HCT116 (cell line): ENCODE measurements around the gene SSC4D. TPM values are rescaled to one million over a fixed set of nuclear protein-coding genes. Genes with fewer than 3 reads are reported as not detected.
"Not testable (repeated sequence)": the region's sequence is repeated elsewhere in the genome, so short reads cannot be mapped to it uniquely, and the experiment has no call there.

ENCODE experiments used
- ATAC-seq: fragments of 200-7000 bp; cut with Tn5 transposase; 2 replicates; pipeline ENCODE4 v1.9.1; 2020; ENCODE audit warnings: mild to moderate bottlenecking, moderate library complexity
- BruUV-seq: library from RNA; stranded (reverse); fragments of 400-500 nt; replicated peaks from 2 replicates; lab custom pipeline; 2021; lab: Mats Ljungman, UMichigan
- CTCF ChIA-PET: fragments of 300-600 bp; sonication (Branson Sonifier 250); formaldehyde crosslinking; loops from one replicate; lab custom pipeline; 2021; ENCODE audit warnings: antibody characterized with exemption; lab: Charles Lee
- POLR2A ChIA-PET: fragments of 300-600, 350-600 bp; sonication (Branson Sonifier 250); formaldehyde crosslinking; loops from one replicate; lab custom pipeline; 2021; ENCODE audit warnings: antibody characterized with exemption; lab: Charles Lee
- RAD21 ChIA-PET, 2 experiments: fragments of 300-600 bp; sonication (Branson Sonifier 250); formaldehyde crosslinking; loops; one replicate each; lab custom pipeline; 2023; ENCODE audit warnings: low total read pairs in 2 of 2; ENCODE audit not compliant: uncharacterized antibody in 2 of 2, unreplicated experiment in 2 of 2, low non-redundant PET in 1 of 2; lab: Charles Lee
- DNase-seq: peaks from one replicate; pipeline ENCODE4 v3.0.0-alpha.2; 2010; ENCODE audit warnings: low read depth, low spot score
- H2AFZ ChIP-seq: fragments of 200-600 bp; shearing (Covaris generic), sonication (generic); 2 replicates; pipeline ENCODE4 v1.6.1; 2017; ENCODE audit warnings: low read depth, mixed run types, mixed read lengths, antibody characterized with exemption, low read length; ENCODE audit not compliant: poor library complexity, severe bottlenecking
- H3K27ac ChIP-seq: 2 replicates; pipeline ENCODE4 v1.5.1; 2012; ENCODE audit warnings: low read depth, low read length
- H3K27me3 ChIP-seq: fragments of 200-600 bp; sonication (generic); 2 replicates; pipeline ENCODE4 v1.6.1; 2016; ENCODE audit warnings: mixed run types, low read length, mixed read lengths; ENCODE audit not compliant: insufficient read depth
- H3K36me3 ChIP-seq, 2 experiments: fragments of 200-500 bp in 1 of 2; fragments of 200-600 bp in 1 of 2; sonication (Bioruptor generic) in 1 of 2; sonication (generic) in 1 of 2; 2 replicates each; pipeline versions ENCODE4 v1.5.1 to v1.6.1; 2014 to 2016; ENCODE audit warnings: low read length in 2 of 2, inconsistent platforms in 1 of 2, mixed read lengths in 1 of 2, mixed run types in 1 of 2; ENCODE audit not compliant: insufficient read depth in 2 of 2, control insufficient read depth in 1 of 2
- H3K4me1 ChIP-seq, 2 experiments: fragments of 200-600 bp in 1 of 2; sonication (generic) in 1 of 2; 2 replicates each; pipeline versions ENCODE4 v1.5.1 to v1.6.1; 2012 to 2017; ENCODE audit warnings: low read length in 2 of 2, inconsistent platforms in 1 of 2, mild to moderate bottlenecking in 1 of 2, mixed read lengths in 1 of 2, mixed run types in 1 of 2, moderate library complexity in 1 of 2; ENCODE audit not compliant: insufficient read depth in 2 of 2, control insufficient read depth in 1 of 2
- H3K4me2 ChIP-seq: fragments of 200-600 bp; sonication (generic); 2 replicates; pipeline ENCODE4 v1.6.1; 2017; ENCODE audit warnings: mixed run types, low read length, mixed read lengths
- H3K4me3 ChIP-seq, 2 experiments: fragments of 200-600 bp in 1 of 2; sonication (generic) in 1 of 2; replicated peaks in 1 of 2; 2 replicates each; pipeline ENCODE4 v1.5.1; 2011 to 2016; ENCODE audit warnings: low read length in 2 of 2, control low read depth in 1 of 2, low read depth in 1 of 2, mild to moderate bottlenecking in 1 of 2, mixed read lengths in 1 of 2, mixed run types in 1 of 2
- H3K79me2 ChIP-seq: fragments of 200-600 bp; sonication (generic); 2 replicates; pipeline ENCODE4 v1.6.1; 2017; ENCODE audit warnings: mild to moderate bottlenecking, mixed run types, low read length, moderate library complexity, mixed read lengths; ENCODE audit not compliant: insufficient read depth
- H3K9ac ChIP-seq: fragments of 200-600 bp; sonication (generic); 2 replicates; pipeline ENCODE4 v1.6.1; 2016; ENCODE audit warnings: low read length, mixed read lengths
- H3K9me2 ChIP-seq: fragments of 200-600 bp; sonication (generic), shearing (Covaris generic); 2 replicates; pipeline ENCODE4 v1.6.1; 2017; ENCODE audit warnings: mixed run types, mild to moderate bottlenecking, moderate library complexity; ENCODE audit not compliant: insufficient read depth
- H3K9me3 ChIP-seq, 2 experiments: fragments of 200-500 bp in 1 of 2; fragments of 200-600 bp in 1 of 2; sonication (Bioruptor generic) in 1 of 2; sonication (generic) in 1 of 2; 2 replicates each; pipeline ENCODE4 v1.6.1; 2014 to 2017; ENCODE audit warnings: low read length in 2 of 2, mixed read lengths in 2 of 2, inconsistent platforms in 1 of 2, low read depth in 1 of 2, mild to moderate bottlenecking in 1 of 2, mixed run types in 1 of 2, moderate library complexity in 1 of 2; ENCODE audit not compliant: control insufficient read depth in 1 of 2, insufficient read depth in 1 of 2
- H4K20me1 ChIP-seq: fragments of 200-600 bp; sonication (generic), shearing (Covaris generic); 2 replicates; pipeline ENCODE4 v1.6.1; 2017; ENCODE audit warnings: mixed run types, mild to moderate bottlenecking, moderate library complexity; ENCODE audit not compliant: insufficient read depth
- intact Hi-C: fragments of 100-400 bp; cut with micrococcal nuclease; formaldehyde crosslinking; loops from 2 replicates; pipeline ENCODE4 v1.10.0; 2022
- total RNA-seq: library from RNA; stranded (reverse); gene quantifications from one replicate; pipeline ENCODE4 v1.2.1, GENCODE V29; 2021; ENCODE audit not compliant: unreplicated experiment

The SSC4D gene
- total RNA-seq, 1 experiment from 2014 or later = 1.1 TPM

GRCh38 chr7:76441792-76442191 is 32.3 kb upstream of the SSC4D start:
- H3K36me3 ChIP-seq, RAD21 ChIA-PET, H3K27me3 ChIP-seq, H3K9me2 ChIP-seq, H3K9me3 ChIP-seq, CTCF ChIA-PET, H3K79me2 ChIP-seq, H3K9ac ChIP-seq, DNase-seq, BruUV-seq, H3K27ac ChIP-seq, H2AFZ ChIP-seq, POLR2A ChIA-PET, H3K4me3 ChIP-seq, H3K4me2 ChIP-seq, intact Hi-C loops, H4K20me1 ChIP-seq: not testable (repeated sequence)
- peak; percentile 42 for ATAC-seq
- H3K4me1 ChIP-seq = peaks cover 5 to 30% of the 10 kb centered on the region in 2 experiments

GRCh38 chr7:76440404-76440803 is 30.9 kb upstream of the SSC4D start:
- ATAC-seq, H3K9me2 ChIP-seq, H3K79me2 ChIP-seq, H3K27me3 ChIP-seq, H3K4me3 ChIP-seq, H3K9ac ChIP-seq, H3K9me3 ChIP-seq, H3K27ac ChIP-seq, POLR2A ChIA-PET, intact Hi-C loops, DNase-seq, H4K20me1 ChIP-seq, H3K4me2 ChIP-seq, CTCF ChIA-PET, H2AFZ ChIP-seq, BruUV-seq, RAD21 ChIA-PET, H3K36me3 ChIP-seq: not testable (repeated sequence)
- H3K4me1 ChIP-seq = peaks cover 2 to 27% of the 10 kb centered on the region in 2 experiments

GRCh38 chr7:76439120-76439888 is 29.8 kb upstream of the SSC4D start:
- H3K9me2 ChIP-seq, H3K36me3 ChIP-seq, RAD21 ChIA-PET, DNase-seq, intact Hi-C loops, H3K27ac ChIP-seq, H2AFZ ChIP-seq, H3K9me3 ChIP-seq, CTCF ChIA-PET, H3K9ac ChIP-seq, H3K4me3 ChIP-seq, POLR2A ChIA-PET, H3K79me2 ChIP-seq, H3K27me3 ChIP-seq, H4K20me1 ChIP-seq: not testable (repeated sequence)
- 0 out of 2 replicates have a peak overlapping the region, but pooled peaks have one; percentile 27 for H3K4me2 ChIP-seq
- TSS peak; percentile 77 for BruUV-seq
- peaks cover 2 to 17% of the 10 kb centered on the region in 2 experiments; a peak in 3 of 4 replicates for H3K4me1 ChIP-seq
- peak; percentile 35 for ATAC-seq
